K562 (cell line): ENCODE measurements around the gene MEGF11. TPM values are rescaled to one million over a fixed set of nuclear protein-coding genes. Genes with fewer than 3 reads are reported as not detected.

Source experiments
- ATAC-seq: fragments of 200-7000 bp; cut with Tn5 transposase; 3 replicates; pipeline ENCODE4 v1.9.1; 2020; ENCODE audit warnings: moderate library complexity
- BruUV-seq: library from RNA; stranded (reverse); fragments of 400-500 nt; replicated peaks from 2 replicates; lab custom pipeline; 2021; lab: Mats Ljungman, UMichigan
- CTCF ChIA-PET: fragments of 300-600 bp; formaldehyde crosslinking; extraction: SDS; loops from one replicate; lab custom pipeline; 2021; ENCODE audit warnings: low intra/inter-chr PET ratio; lab: Yijun Ruan, JAX
- POLR2A ChIA-PET: fragments of 300-600, 350-650 bp; sonication (Branson Sonifier 250); formaldehyde crosslinking; extraction: SDS; loops from one replicate; lab custom pipeline; 2021; ENCODE audit warnings: antibody characterized with exemption, inconsistent platforms; lab: Yijun Ruan, JAX
- DNase-seq, 4 experiments: peaks; one replicate each; pipeline versions ENCODE4 v3.0.0 to v3.0.0-alpha.2; 2011 to 2018; ENCODE audit warnings: low spot score in 3 of 4, mixed read lengths in 3 of 4; ENCODE audit errors: extremely low read depth in 1 of 4
- FAIRE-seq: peaks from 2 replicates; lab custom pipeline; 2011; peaks lifted over from hg19 to GRCh38; lab: Jason Lieb, UNC
- H2AFZ ChIP-seq: 2 replicates; pipeline ENCODE4 v1.6.0; 2011; ENCODE audit warnings: low read depth, low read length, control low read depth, inconsistent platforms
- H3K27ac ChIP-seq: fragments of 200-600 bp; 3 replicates; pipeline ENCODE4 v1.8.0; 2011; ENCODE audit warnings: low read depth, mild to moderate bottlenecking, control low read depth, inconsistent platforms, low read length, moderate library complexity, mixed read lengths; ENCODE audit errors: extremely low read depth
- H3K27me3 ChIP-seq, 2 experiments: fragments of 300-600 bp in 1 of 2; 2 replicates in 1 of 2; 3 replicates in 1 of 2; pipeline versions ENCODE4 v1.6.0 to v1.8.0; 2011; ENCODE audit warnings: inconsistent platforms in 2 of 2, low read length in 2 of 2, mild to moderate bottlenecking in 1 of 2, mixed read lengths in 1 of 2, moderate library complexity in 1 of 2; ENCODE audit not compliant: control insufficient read depth in 2 of 2, insufficient read depth in 2 of 2
- H3K36me3 ChIP-seq: fragments of 300-600 bp; 3 replicates; pipeline ENCODE4 v1.8.0; 2011; ENCODE audit warnings: mild to moderate bottlenecking, low read length, inconsistent platforms; ENCODE audit not compliant: control insufficient read depth, insufficient read depth
- H3K4me1 ChIP-seq, 2 experiments: fragments of 200-600 bp in 1 of 2; replicated peaks in 1 of 2; 2 replicates in 1 of 2; 3 replicates in 1 of 2; pipeline versions ENCODE4 v1.5.1 to v1.8.0; 2011; ENCODE audit warnings: inconsistent platforms in 2 of 2, low read length in 2 of 2, mild to moderate bottlenecking in 1 of 2, mixed read lengths in 1 of 2, moderate library complexity in 1 of 2; ENCODE audit not compliant: control insufficient read depth in 2 of 2, insufficient read depth in 2 of 2
- H3K4me2 ChIP-seq: 2 replicates; pipeline ENCODE4 v1.6.1; 2011; ENCODE audit warnings: low read length, control low read depth, inconsistent platforms, mixed read lengths; ENCODE audit not compliant: insufficient read depth
- H3K4me3 ChIP-seq: fragments of 200-600 bp; sonication (generic), shearing (Covaris generic); 2 replicates; pipeline ENCODE4 v1.5.1; 2016; ENCODE audit warnings: control low read depth, inconsistent platforms
- H3K79me2 ChIP-seq: fragments of 200-600 bp; 3 replicates; pipeline ENCODE4 v1.8.0; 2011; ENCODE audit warnings: low read length, inconsistent platforms; ENCODE audit not compliant: control insufficient read depth, insufficient read depth
- H3K9ac ChIP-seq, 2 experiments: 2 replicates each; pipeline versions ENCODE4 v1.6.0 to v1.6.1; 2011; ENCODE audit warnings: low read depth in 2 of 2, low read length in 2 of 2, control low read depth in 1 of 2, inconsistent platforms in 1 of 2, mild to moderate bottlenecking in 1 of 2, mixed read lengths in 1 of 2; ENCODE audit not compliant: insufficient read depth in 1 of 2
- H3K9me1 ChIP-seq: one replicate; pipeline ENCODE4 v1.6.0; 2011; ENCODE audit warnings: inconsistent platforms, mild to moderate bottlenecking, low read length, moderate library complexity; ENCODE audit not compliant: control insufficient read depth, insufficient read depth
- H3K9me3 ChIP-seq: replicated peaks from 2 replicates; pipeline ENCODE4 v1.5.1; 2011; ENCODE audit warnings: low read depth, low read length, inconsistent platforms; ENCODE audit not compliant: control insufficient read depth, insufficient read depth
- H4K20me1 ChIP-seq: replicated peaks from 2 replicates; pipeline ENCODE4 v1.6.1; 2011; ENCODE audit warnings: low read length, inconsistent platforms, mixed read lengths; ENCODE audit not compliant: control insufficient read depth, insufficient read depth
- ARID1B ChIP-seq: fragments of 450-650 bp; IDR thresholded peaks from 2 replicates; pipeline ENCODE4 v1.6.1; 2016; ENCODE audit warnings: antibody characterized with exemption, mild to moderate bottlenecking, inconsistent platforms
- CHD2 ChIP-seq: IDR thresholded peaks from 2 replicates; pipeline ENCODE4 v1.6.1; 2011; ENCODE audit warnings: low read depth, low read length
- CREM ChIP-seq: IDR thresholded peaks from 2 replicates; pipeline ENCODE4 v1.6.1; 2014; ENCODE audit warnings: antibody characterized with exemption, low read depth
- HDAC3 ChIP-seq: fragments of 450-650 bp; IDR thresholded peaks from 2 replicates; pipeline ENCODE4 v1.6.1; 2018; ENCODE audit warnings: borderline replicate concordance, mild to moderate bottlenecking, moderate library complexity; ENCODE audit not compliant: partially characterized antibody
- TBL1XR1 ChIP-seq, 2 experiments: IDR thresholded peaks; 2 replicates each; pipeline ENCODE4 v1.6.1; 2012; ENCODE audit warnings: improper control_type of control experiment in 2 of 2, low read length in 2 of 2, mild to moderate bottlenecking in 1 of 2
- ZEB2 ChIP-seq: fragments of 450-650 bp; IDR thresholded peaks from 2 replicates; pipeline ENCODE4 v1.6.1; 2016
- ZKSCAN3 ChIP-seq: fragments of 250-450 bp; sonication (Bioruptor Pico); IDR thresholded peaks from 2 replicates; pipeline ENCODE4 v1.4.0; 2020
- ZNF121 ChIP-seq: sonication (generic); formaldehyde crosslinking; conservative IDR thresholded peaks from 2 replicates; pipeline ENCODE4 v1.8.0; 2022; ENCODE audit warnings: missing genetic modification reagents
- ZNF668 ChIP-seq: fragments of 250-450 bp; sonication (Bioruptor Pico); IDR thresholded peaks from 2 replicates; pipeline ENCODE4 v1.8.0; 2022; ENCODE audit warnings: mild to moderate bottlenecking, inconsistent platforms
- WGBS: fragments of 100-300 bp; shearing (Covaris generic); methylation state at CpG from one replicate; pipeline ENCODE4 v1.1.6; 2016; ENCODE audit warnings: low coverage, mixed read lengths; ENCODE audit not compliant: insufficient coverage; ENCODE audit errors: missing lambda C conversion rate; 5-methylcytosine and 5-hydroxymethylcytosine counted together
- in situ Hi-C: fragments of 300-500 bp; cut with MboI; formaldehyde crosslinking; loops from 4 replicates; pipeline ENCODE4 v1.15.0; 2018; ENCODE audit warnings: inconsistent platforms, mixed read lengths
- intact Hi-C: fragments of 100-400 bp; cut with micrococcal nuclease; formaldehyde crosslinking; loops from 2 replicates; pipeline ENCODE4 v1.14.2; 2022
- polyA plus RNA-seq, 8 experiments: library from polyadenylated mRNA; depleted of rRNA in 4 of 8; stranded (reverse) in 5 of 8; unstranded in 3 of 8; fragments of >200 nt; fragmentation: Nextera tagmentation in 2 of 8; fragmentation: Illumina TruSeq in 1 of 8; extraction: Ambion mirVana in 2 of 8; extraction: Trizol in 1 of 8; gene quantifications; 2 replicates each; pipeline versions ENCODE4 v1.2.1 to v1.2.3, GENCODE V29; 2011 to 2014; ENCODE audit warnings: inconsistent platforms in 1 of 8, missing spikeins in 1 of 8
- total RNA-seq, 7 experiments: library from RNA; depleted of rRNA in 6 of 7; stranded (reverse); fragments of >200 nt in 6 of 7; fragmentation: Illumina TruSeq in 2 of 7; extraction: Trizol in 2 of 7; gene quantifications; 2 replicates each; pipeline versions ENCODE4 v1.2.1 to v1.2.3, GENCODE V29; 2011 to 2021; ENCODE audit warnings: low replicate concordance in 1 of 7
- TF ChIP-seq, protein P1 (sequence below): sonication (generic); formaldehyde crosslinking; IDR thresholded peaks from 2 replicates; pipeline ENCODE4 v1.8.1; 2023; ENCODE audit warnings: mild to moderate bottlenecking, missing genetic modification reagents
- TF ChIP-seq, protein P2 (sequence below): fragments of 150-350 bp; conservative IDR thresholded peaks from 2 replicates; pipeline ENCODE4 v1.6.1; 2014; ENCODE audit warnings: low read length
- TF ChIP-seq, protein P3 (sequence below): fragments of 450-650 bp; IDR thresholded peaks from 2 replicates; pipeline ENCODE4 v1.6.1; 2016; ENCODE audit warnings: missing biosample characterization, missing genetic modification characterization

Gene MEGF11
- total and polyA plus RNA-seq, 9 of the 15 experiments (the other 6 are each of a cell fraction or from before 2014, with no cell fraction given), result 0.06 to 0.23 (median 0.20) TPM; not detected in 6

GRCh38 chr15:66234798-66235197, 18.8 kb downstream of the MEGF11 start:
- no peak for TF ChIP-seq ZKSCAN3
- no peak for TF ChIP-seq ZEB2
- TF ChIP-seq, protein P1, sequence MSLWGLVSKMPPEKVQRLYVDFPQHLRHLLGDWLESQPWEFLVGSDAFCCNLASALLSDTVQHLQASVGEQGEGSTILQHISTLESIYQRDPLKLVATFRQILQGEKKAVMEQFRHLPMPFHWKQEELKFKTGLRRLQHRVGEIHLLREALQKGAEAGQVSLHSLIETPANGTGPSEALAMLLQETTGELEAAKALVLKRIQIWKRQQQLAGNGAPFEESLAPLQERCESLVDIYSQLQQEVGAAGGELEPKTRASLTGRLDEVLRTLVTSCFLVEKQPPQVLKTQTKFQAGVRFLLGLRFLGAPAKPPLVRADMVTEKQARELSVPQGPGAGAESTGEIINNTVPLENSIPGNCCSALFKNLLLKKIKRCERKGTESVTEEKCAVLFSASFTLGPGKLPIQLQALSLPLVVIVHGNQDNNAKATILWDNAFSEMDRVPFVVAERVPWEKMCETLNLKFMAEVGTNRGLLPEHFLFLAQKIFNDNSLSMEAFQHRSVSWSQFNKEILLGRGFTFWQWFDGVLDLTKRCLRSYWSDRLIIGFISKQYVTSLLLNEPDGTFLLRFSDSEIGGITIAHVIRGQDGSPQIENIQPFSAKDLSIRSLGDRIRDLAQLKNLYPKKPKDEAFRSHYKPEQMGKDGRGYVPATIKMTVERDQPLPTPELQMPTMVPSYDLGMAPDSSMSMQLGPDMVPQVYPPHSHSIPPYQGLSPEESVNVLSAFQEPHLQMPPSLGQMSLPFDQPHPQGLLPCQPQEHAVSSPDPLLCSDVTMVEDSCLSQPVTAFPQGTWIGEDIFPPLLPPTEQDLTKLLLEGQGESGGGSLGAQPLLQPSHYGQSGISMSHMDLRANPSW (CRISPR knock-in tag), result no peak
- TF ChIP-seq CHD2, result no peak
- TF ChIP-seq, protein P2, sequence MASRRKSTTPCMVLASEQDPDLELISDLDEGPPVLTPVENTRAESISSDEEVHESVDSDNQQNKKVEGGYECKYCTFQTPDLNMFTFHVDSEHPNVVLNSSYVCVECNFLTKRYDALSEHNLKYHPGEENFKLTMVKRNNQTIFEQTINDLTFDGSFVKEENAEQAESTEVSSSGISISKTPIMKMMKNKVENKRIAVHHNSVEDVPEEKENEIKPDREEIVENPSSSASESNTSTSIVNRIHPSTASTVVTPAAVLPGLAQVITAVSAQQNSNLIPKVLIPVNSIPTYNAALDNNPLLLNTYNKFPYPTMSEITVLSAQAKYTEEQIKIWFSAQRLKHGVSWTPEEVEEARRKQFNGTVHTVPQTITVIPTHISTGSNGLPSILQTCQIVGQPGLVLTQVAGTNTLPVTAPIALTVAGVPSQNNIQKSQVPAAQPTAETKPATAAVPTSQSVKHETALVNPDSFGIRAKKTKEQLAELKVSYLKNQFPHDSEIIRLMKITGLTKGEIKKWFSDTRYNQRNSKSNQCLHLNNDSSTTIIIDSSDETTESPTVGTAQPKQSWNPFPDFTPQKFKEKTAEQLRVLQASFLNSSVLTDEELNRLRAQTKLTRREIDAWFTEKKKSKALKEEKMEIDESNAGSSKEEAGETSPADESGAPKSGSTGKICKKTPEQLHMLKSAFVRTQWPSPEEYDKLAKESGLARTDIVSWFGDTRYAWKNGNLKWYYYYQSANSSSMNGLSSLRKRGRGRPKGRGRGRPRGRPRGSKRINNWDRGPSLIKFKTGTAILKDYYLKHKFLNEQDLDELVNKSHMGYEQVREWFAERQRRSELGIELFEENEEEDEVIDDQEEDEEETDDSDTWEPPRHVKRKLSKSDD, result no peak
- no peak for TF ChIP-seq ARID1B
- no peak for TF ChIP-seq HDAC3
- TF ChIP-seq ZNF668 (CRISPR knock-in tag), result no peak
- TF ChIP-seq ZNF121 (CRISPR knock-in tag), result no peak
- TF ChIP-seq TBL1XR1 (IDR thresholded peaks at IDR 0.05; ENCODE audit: low read length in 2 of 2), result no peak
- no peak for TF ChIP-seq CREM
- TF ChIP-seq, protein P3, sequence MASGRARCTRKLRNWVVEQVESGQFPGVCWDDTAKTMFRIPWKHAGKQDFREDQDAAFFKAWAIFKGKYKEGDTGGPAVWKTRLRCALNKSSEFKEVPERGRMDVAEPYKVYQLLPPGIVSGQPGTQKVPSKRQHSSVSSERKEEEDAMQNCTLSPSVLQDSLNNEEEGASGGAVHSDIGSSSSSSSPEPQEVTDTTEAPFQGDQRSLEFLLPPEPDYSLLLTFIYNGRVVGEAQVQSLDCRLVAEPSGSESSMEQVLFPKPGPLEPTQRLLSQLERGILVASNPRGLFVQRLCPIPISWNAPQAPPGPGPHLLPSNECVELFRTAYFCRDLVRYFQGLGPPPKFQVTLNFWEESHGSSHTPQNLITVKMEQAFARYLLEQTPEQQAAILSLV (tag), result no peak
- Histone ChIP-seq H3K4me1 (peaks cover 3 to 9% of the 10 kb centered on the region in 2 experiments; a peak in 2 of 5 replicates), H3K9ac (no peak overlapping the region), H3K36me3 (no peaks in the 10 kb centered on the region), H3K9me3 (no peaks in the 10 kb centered on the region), H3K4me3 (no peak overlapping the region), H3K9me1 (no peaks in the 10 kb centered on the region), H3K27me3 (peaks cover 7 to 35% of the 10 kb centered on the region in 2 experiments; a peak in 4 of 5 replicates), H3K27ac (no peak overlapping the region), H3K79me2 (no peaks in the 10 kb centered on the region), H3K4me2 (no peak overlapping the region), H4K20me1 (no peaks in the 10 kb centered on the region; the same call in 1 of the 2 replicates), H2AFZ (no peak overlapping the region)
- POLR2A ChIA-PET, result no interaction called here
- DNase-seq (no peak), FAIRE-seq (no peak), ATAC-seq (no peak)
- in situ Hi-C loops, result no loop called here
- CTCF ChIA-PET, result no interaction called here
- BruUV-seq, result no TSS peak
- 38% methylated on average over 9 of the region's 9 CpGs for WGBS
- intact Hi-C loops, result loop anchor here (10.0 kb wide), 1 partner anchor 50 kb away; no protein-coding TSS in a partner anchor
